Smooth muscle cell (in vitro differentiated cells): Measurements from ENCODE around the gene CLHC1. TPM values are rescaled to one million over a fixed set of nuclear protein-coding genes. Genes with fewer than 3 reads are reported as not detected.

ENCODE experiments used
- DNase-seq: peaks from one replicate; lab custom pipeline; 2025; ENCODE audit not compliant: unreplicated experiment; lab: John Stamatoyannopoulos, UW
- H2AFZ ChIP-seq: fragments of 200-600 bp; sonication (generic); 2 replicates; pipeline ENCODE4 v1.6.0; 2016; ENCODE audit warnings: antibody characterized with exemption, low read depth, mild to moderate bottlenecking
- H3F3A ChIP-seq: fragments of 200-600 bp; sonication (generic); 2 replicates; pipeline ENCODE4 v1.6.0; 2017; ENCODE audit warnings: antibody characterized with exemption, low read depth
- H3K27ac ChIP-seq: fragments of 200-600 bp; sonication (generic); 2 replicates; pipeline ENCODE4 v1.5.1; 2016; ENCODE audit warnings: low read depth, mild to moderate bottlenecking
- H3K27me3 ChIP-seq: fragments of 200-600 bp; sonication (generic); 2 replicates; pipeline ENCODE4 v1.6.1; 2016; ENCODE audit warnings: low read depth, mild to moderate bottlenecking
- H3K36me3 ChIP-seq: fragments of 200-600 bp; sonication (generic); 2 replicates; pipeline ENCODE4 v1.5.1; 2016; ENCODE audit warnings: low read depth
- H3K4me1 ChIP-seq: fragments of 200-600 bp; sonication (generic); 2 replicates; pipeline ENCODE4 v1.5.1; 2016; ENCODE audit warnings: low read depth
- H3K4me2 ChIP-seq: fragments of 200-600 bp; sonication (generic); 2 replicates; pipeline ENCODE4 v1.6.0; 2016; ENCODE audit warnings: mild to moderate bottlenecking
- H3K4me3 ChIP-seq: fragments of 200-600 bp; sonication (generic); 2 replicates; pipeline ENCODE4 v1.5.1; 2016; ENCODE audit warnings: mild to moderate bottlenecking
- H3K79me2 ChIP-seq: fragments of 200-600 bp; sonication (generic); 2 replicates; pipeline ENCODE4 v1.6.0; 2016; ENCODE audit warnings: low read depth, mild to moderate bottlenecking
- H3K9ac ChIP-seq: fragments of 200-600 bp; sonication (generic); 2 replicates; pipeline ENCODE4 v1.6.0; 2016; ENCODE audit warnings: low read depth
- H3K9me3 ChIP-seq: fragments of 200-600 bp; sonication (generic); replicated peaks from 2 replicates; pipeline ENCODE4 v1.5.1; 2016; ENCODE audit warnings: low read depth
- H4K20me1 ChIP-seq: fragments of 200-600 bp; sonication (generic); 2 replicates; pipeline ENCODE4 v1.6.0; 2016; ENCODE audit warnings: low read depth
- WGBS: methylation state at CpG from one replicate; pipeline ENCODE4 v1.1.7; 2016; ENCODE audit warnings: low lambda C conversion rate; 5-methylcytosine and 5-hydroxymethylcytosine counted together
- polyA plus RNA-seq: library from polyadenylated mRNA; unstranded; fragments of >200 nt; fragmentation: Nextera tagmentation; extraction: Ambion mirVana; gene quantifications from 2 replicates; pipeline ENCODE4 v1.2.1, GENCODE V29; 2016
- total RNA-seq: library from RNA; depleted of rRNA; stranded (reverse); fragments of >200 nt; gene quantifications from 2 replicates; pipeline ENCODE4 v1.2.3, GENCODE V29; 2014
- TF ChIP-seq, protein P1 (sequence below): fragments of 200-600 bp; sonication (generic); IDR thresholded peaks from 2 replicates; pipeline ENCODE4 v1.5.1; 2017; ENCODE audit warnings: borderline replicate concordance, mild to moderate bottlenecking, antibody characterized with exemption; ENCODE audit not compliant: insufficient read depth, poor library complexity, severe bottlenecking

The CLHC1 gene
- total and polyA plus RNA-seq, 2 experiments from 2014 or later = 10.0 to 14.4 TPM

DNA sequence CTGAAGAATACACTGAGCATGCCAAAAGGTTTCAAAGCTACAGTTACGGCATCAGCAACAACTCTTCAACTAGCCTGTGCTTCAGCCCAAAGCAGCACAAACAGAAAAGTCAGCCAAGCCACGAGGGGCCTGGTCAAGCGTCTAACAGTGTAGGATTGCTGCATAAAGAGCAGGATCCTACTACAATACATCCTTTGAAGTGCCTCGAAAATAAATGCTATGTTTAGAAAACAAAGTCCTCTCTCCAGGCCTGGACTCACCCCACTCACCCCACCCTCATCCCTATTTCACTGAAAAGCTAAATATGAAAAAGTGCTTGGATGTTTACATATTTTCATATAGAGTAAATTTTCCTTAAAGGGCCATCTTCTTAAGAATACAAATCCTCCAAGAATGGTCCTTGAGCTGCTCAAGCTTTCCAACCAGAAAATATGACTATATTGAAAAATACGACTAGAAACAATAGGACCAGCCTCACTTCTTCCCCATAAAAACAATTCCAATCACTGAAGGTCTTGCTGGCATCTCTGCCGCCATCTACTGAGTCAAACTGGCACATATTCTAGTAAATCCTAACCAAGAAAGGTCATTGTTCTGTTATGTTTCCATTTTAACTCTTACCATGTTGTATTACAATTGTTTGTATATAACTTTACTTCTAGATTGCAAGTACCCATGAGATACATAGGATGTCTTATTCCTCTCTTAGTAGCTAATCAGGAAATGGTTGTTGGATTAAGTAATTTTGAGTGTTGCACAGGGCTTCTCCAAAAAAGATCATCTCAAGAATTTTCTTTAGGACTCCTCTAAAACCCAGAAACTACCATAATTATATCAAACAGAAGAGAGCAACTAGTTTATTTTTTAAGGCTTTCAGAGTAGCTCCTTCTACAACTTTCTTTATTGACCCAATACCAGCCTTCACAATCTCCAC is 63.6 kb downstream of the CLHC1 start:
- no peaks in the 10 kb centered on the region for H3K79me2 ChIP-seq
- H3K9me3 ChIP-seq = no peaks in the 10 kb centered on the region
- H3K27me3 ChIP-seq = no peaks in the 10 kb centered on the region
- H3K4me3 ChIP-seq = no peak overlapping the region
- peak overlapping the region; percentile 2 for H3K27ac ChIP-seq
- H2AFZ ChIP-seq = no peak overlapping the region
- DNase-seq = no peak
- H4K20me1 ChIP-seq = no peaks in the 10 kb centered on the region
- peaks cover 4% of the 10 kb centered on the region for H3F3A ChIP-seq
- 39% methylated on average over 6 of the region's 6 CpGs for WGBS
- TF ChIP-seq, protein P1, sequence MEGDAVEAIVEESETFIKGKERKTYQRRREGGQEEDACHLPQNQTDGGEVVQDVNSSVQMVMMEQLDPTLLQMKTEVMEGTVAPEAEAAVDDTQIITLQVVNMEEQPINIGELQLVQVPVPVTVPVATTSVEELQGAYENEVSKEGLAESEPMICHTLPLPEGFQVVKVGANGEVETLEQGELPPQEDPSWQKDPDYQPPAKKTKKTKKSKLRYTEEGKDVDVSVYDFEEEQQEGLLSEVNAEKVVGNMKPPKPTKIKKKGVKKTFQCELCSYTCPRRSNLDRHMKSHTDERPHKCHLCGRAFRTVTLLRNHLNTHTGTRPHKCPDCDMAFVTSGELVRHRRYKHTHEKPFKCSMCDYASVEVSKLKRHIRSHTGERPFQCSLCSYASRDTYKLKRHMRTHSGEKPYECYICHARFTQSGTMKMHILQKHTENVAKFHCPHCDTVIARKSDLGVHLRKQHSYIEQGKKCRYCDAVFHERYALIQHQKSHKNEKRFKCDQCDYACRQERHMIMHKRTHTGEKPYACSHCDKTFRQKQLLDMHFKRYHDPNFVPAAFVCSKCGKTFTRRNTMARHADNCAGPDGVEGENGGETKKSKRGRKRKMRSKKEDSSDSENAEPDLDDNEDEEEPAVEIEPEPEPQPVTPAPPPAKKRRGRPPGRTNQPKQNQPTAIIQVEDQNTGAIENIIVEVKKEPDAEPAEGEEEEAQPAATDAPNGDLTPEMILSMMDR = peak; percentile 68
- H3K4me2 ChIP-seq = peak overlapping the region; percentile 27
- H3K9ac ChIP-seq = no peak overlapping the region
- H3K4me1 ChIP-seq = peaks cover 6% of the 10 kb centered on the region
- no peaks in the 10 kb centered on the region for H3K36me3 ChIP-seq

- H3F3A ChIP-seq = peaks cover 7% of the 10 kb centered on the region
- no peak overlapping the region for H3K27ac ChIP-seq
- no peaks in the 10 kb centered on the region for H3K79me2 ChIP-seq
- no peak overlapping the region for H2AFZ ChIP-seq
- peaks cover 15% of the 10 kb centered on the region for H3K4me1 ChIP-seq
- no peaks in the 10 kb centered on the region for H3K36me3 ChIP-seq
- H3K9me3 ChIP-seq = no peaks in the 10 kb centered on the region
- H3K4me3 ChIP-seq = no peak overlapping the region
- WGBS = 29% methylated on average over 1 of the region's 1 CpG
- TF ChIP-seq, protein P1 = no peak
- H3K9ac ChIP-seq = no peak overlapping the region
- no peaks in the 10 kb centered on the region for H4K20me1 ChIP-seq
- H3K27me3 ChIP-seq = no peaks in the 10 kb centered on the region
- H3K4me2 ChIP-seq = no peak overlapping the region
- no peak for DNase-seq
Measured at GRCh38 chr2:55165626-55166025, 66.5 kb downstream of the CLHC1 start.

- Histone ChIP-seq H3K79me2 (no peaks in the 10 kb centered on the region), H3F3A (peaks cover 7% of the 10 kb centered on the region), H3K27ac (peak overlapping the region; percentile 10), H3K36me3 (no peaks in the 10 kb centered on the region), H3K4me1 (peaks cover 15% of the 10 kb centered on the region), H4K20me1 (no peaks in the 10 kb centered on the region), H3K9me3 (no peaks in the 10 kb centered on the region), H3K9ac (no peak overlapping the region), H3K4me2 (no peak overlapping the region), H3K4me3 (no peak overlapping the region), H3K27me3 (no peaks in the 10 kb centered on the region), H2AFZ (no peak overlapping the region)
- no peak for DNase-seq
- 63% methylated on average over 12 of the region's 12 CpGs for WGBS
- TF ChIP-seq, protein P1 = no peak
Measured at GRCh38 chr2:55164534-55165480, 67.3 kb downstream of the CLHC1 start.
